Osteocyte (in vitro differentiated cells): ENCODE results near the gene DISP2. TPM values are rescaled to one million over a fixed set of nuclear protein-coding genes. Genes with fewer than 3 reads are reported as not detected.
A peak's percentile ranks its signal among the peaks of the same experiment; 100 is the strongest.

Experiments used
- DNase-seq: peaks from one replicate; pipeline ENCODE4 v3.0.0; 2021; ENCODE audit warnings: mixed read lengths; ENCODE audit not compliant: unreplicated experiment; ENCODE audit errors: extremely low spot score
- H3K27ac Mint-ChIP-seq: one replicate; pipeline ENCODE4 v1.8.0; 2021; ENCODE audit warnings: mild to moderate bottlenecking, mixed read lengths; ENCODE audit not compliant: unreplicated experiment
- H3K27me3 Mint-ChIP-seq: one replicate; pipeline ENCODE4 v1.8.0; 2021; ENCODE audit warnings: mixed read lengths; ENCODE audit not compliant: unreplicated experiment
- H3K36me3 Mint-ChIP-seq: one replicate; pipeline ENCODE4 v1.8.0; 2021; ENCODE audit warnings: mixed read lengths; ENCODE audit not compliant: unreplicated experiment
- H3K4me1 Mint-ChIP-seq: one replicate; pipeline ENCODE4 v1.8.0; 2021; ENCODE audit warnings: mixed read lengths; ENCODE audit not compliant: unreplicated experiment
- H3K4me3 Mint-ChIP-seq: one replicate; pipeline ENCODE4 v1.8.0; 2021; ENCODE audit warnings: mild to moderate bottlenecking, moderate library complexity, mixed read lengths; ENCODE audit not compliant: unreplicated experiment
- H3K9me3 Mint-ChIP-seq: one replicate; pipeline ENCODE4 v1.8.0; 2021; ENCODE audit warnings: mixed read lengths; ENCODE audit not compliant: unreplicated experiment
- CTCF ChIP-seq: fragments of 200-600 bp; sonication (generic); IDR thresholded peaks from 2 replicates; pipeline ENCODE4 v1.5.0; 2021; ENCODE audit warnings: antibody characterized with exemption, mild to moderate bottlenecking, moderate library complexity
- long read RNA-seq: library from polyadenylated mRNA; unstranded; transcript quantifications from one replicate; pipeline ENCODE4 v2.0.0, GENCODE V29; 2021
- total RNA-seq: library from RNA; stranded (reverse); gene quantifications from 2 replicates; pipeline ENCODE4 v1.2.1, GENCODE V29; 2021

Gene DISP2
- total RNA-seq, result 1.4 and 1.5 TPM in 2 replicates
- long read RNA-seq, result 0 reads

- H3K4me3 Mint-ChIP-seq, result peak within 1 kb of the TSS; percentile 69
- H3K4me1 Mint-ChIP-seq, result peaks cover 34% of the 10 kb centered on the region
- no peak within 1 kb of the TSS for H3K27ac Mint-ChIP-seq
- no peaks in the 10 kb centered on the region for H3K36me3 Mint-ChIP-seq
- no peak for TF ChIP-seq CTCF
- peaks cover 6% of the 10 kb centered on the region for H3K27me3 Mint-ChIP-seq
- DNase-seq, result peak; percentile 97
- H3K9me3 Mint-ChIP-seq, result no peaks in the 10 kb centered on the region
Measured at GRCh38 chr15:40357723-40358470, at the start of gene DISP2. Gene DISP2, plus strand, starts transcription at chr15:40358219. Its CDS starts 103 bp downstream, at chr15:40358322.

GRCh38 chr15:40309344-40309862 is 48.6 kb upstream of the DISP2 start:
- no peak for TF ChIP-seq CTCF
- Mint-ChIP-seq H3K27ac (no peak overlapping the region), H3K36me3 (no peaks in the 10 kb centered on the region), H3K27me3 (peaks cover 11% of the 10 kb centered on the region), H3K9me3 (no peaks in the 10 kb centered on the region), H3K4me3 (no peak overlapping the region), H3K4me1 (peaks cover 14% of the 10 kb centered on the region)
- no peak for DNase-seq

- H3K4me1 Mint-ChIP-seq, result peaks cover 14% of the 10 kb centered on the region
Measured at GRCh38 chr15:40310001-40310959, 47.7 kb upstream of the DISP2 start.

GRCh38 chr15:40310993-40311392 is 47.0 kb upstream of the DISP2 start:
- no peak for DNase-seq
- Mint-ChIP-seq H3K27ac (no peak overlapping the region), H3K36me3 (no peaks in the 10 kb centered on the region), H3K4me1 (peaks cover 14% of the 10 kb centered on the region), H3K9me3 (no peaks in the 10 kb centered on the region), H3K27me3 (peaks cover 10% of the 10 kb centered on the region), H3K4me3 (no peak overlapping the region)
- no peak for TF ChIP-seq CTCF

More at GRCh38 chr15:40310001-40310959, 47.7 kb upstream of the DISP2 start:
- peak; percentile 66 for TF ChIP-seq CTCF
- Mint-ChIP-seq H3K9me3 (no peaks in the 10 kb centered on the region), H3K36me3 (no peaks in the 10 kb centered on the region), H3K27ac (no peak overlapping the region), H3K27me3 (peaks cover 10% of the 10 kb centered on the region), H3K4me3 (no peak overlapping the region)
- no peak for DNase-seq
